Measurements from ENCODE around the gene RELN. TPM values are rescaled to one million over a fixed set of nuclear protein-coding genes. Genes with fewer than 3 reads are reported as not detected.

The RELN gene
- total RNA-seq, 2 experiments from 2014 or later = not detected

GRCh38 chr7:103706805-103707204, 282.7 kb downstream of the RELN start:
- no peaks in the 10 kb centered on the region for H3K4me1 Mint-ChIP-seq (ENCODE audit: low read depth)
- ChIA-PET CTCF (no interaction called here), POLR2A (no interaction called here)
- intact Hi-C loops (cut with DNase I, micrococcal nuclease) = loop anchor here in 1 of 2 experiments (1.0 kb wide), 1 partner anchor 9 kb away; no protein-coding TSS in a partner anchor
- no peaks in the 10 kb centered on the region for H3K4me1 ChIP-seq (ENCODE audit: insufficient read depth, low read length)
- no peaks in the 10 kb centered on the region for H3K27me3 ChIP-seq (ENCODE audit: control insufficient read depth in 1 of 2, insufficient read depth in 2 of 2, low read length in 2 of 2)
- no peak overlapping the region for H3K4me3 Mint-ChIP-seq
- no peaks in the 10 kb centered on the region for H3K9me3 Mint-ChIP-seq
- H3K4me3 ChIP-seq (ENCODE audit: low read length) = no peak overlapping the region
- peaks cover 15% of the 10 kb centered on the region for H3K27me3 Mint-ChIP-seq
- no peak overlapping the region for H3K27ac ChIP-seq (ENCODE audit: low read depth in 1 of 2, low read length in 2 of 2)
- no peaks in the 10 kb centered on the region for H3K36me3 ChIP-seq (ENCODE audit: insufficient read depth, low read length)
- H3K36me3 Mint-ChIP-seq (ENCODE audit: low read depth) = no peaks in the 10 kb centered on the region
- DNase-seq (no peak), ATAC-seq (ENCODE audit: poor library complexity) (no peak)
- no peaks in the 10 kb centered on the region for H3K9me3 ChIP-seq (ENCODE audit: control insufficient read depth in 1 of 2, insufficient read depth in 1 of 2, low read length in 2 of 2)
- TF ChIP-seq, protein P1, sequence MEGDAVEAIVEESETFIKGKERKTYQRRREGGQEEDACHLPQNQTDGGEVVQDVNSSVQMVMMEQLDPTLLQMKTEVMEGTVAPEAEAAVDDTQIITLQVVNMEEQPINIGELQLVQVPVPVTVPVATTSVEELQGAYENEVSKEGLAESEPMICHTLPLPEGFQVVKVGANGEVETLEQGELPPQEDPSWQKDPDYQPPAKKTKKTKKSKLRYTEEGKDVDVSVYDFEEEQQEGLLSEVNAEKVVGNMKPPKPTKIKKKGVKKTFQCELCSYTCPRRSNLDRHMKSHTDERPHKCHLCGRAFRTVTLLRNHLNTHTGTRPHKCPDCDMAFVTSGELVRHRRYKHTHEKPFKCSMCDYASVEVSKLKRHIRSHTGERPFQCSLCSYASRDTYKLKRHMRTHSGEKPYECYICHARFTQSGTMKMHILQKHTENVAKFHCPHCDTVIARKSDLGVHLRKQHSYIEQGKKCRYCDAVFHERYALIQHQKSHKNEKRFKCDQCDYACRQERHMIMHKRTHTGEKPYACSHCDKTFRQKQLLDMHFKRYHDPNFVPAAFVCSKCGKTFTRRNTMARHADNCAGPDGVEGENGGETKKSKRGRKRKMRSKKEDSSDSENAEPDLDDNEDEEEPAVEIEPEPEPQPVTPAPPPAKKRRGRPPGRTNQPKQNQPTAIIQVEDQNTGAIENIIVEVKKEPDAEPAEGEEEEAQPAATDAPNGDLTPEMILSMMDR (IDR thresholded peaks at IDR 0.05) = no peak
- no peak overlapping the region for H3K27ac Mint-ChIP-seq

GRCh38 chr7:103705542-103705941, 283.9 kb downstream of the RELN start:
- ChIA-PET CTCF (no interaction called here), POLR2A (no interaction called here)
- H3K27me3 Mint-ChIP-seq = peaks cover 15% of the 10 kb centered on the region
- no peaks in the 10 kb centered on the region for H3K9me3 Mint-ChIP-seq
- H3K4me3 Mint-ChIP-seq = no peak overlapping the region
- no peaks in the 10 kb centered on the region for H3K4me1 Mint-ChIP-seq (ENCODE audit: low read depth)
- H3K27ac ChIP-seq (ENCODE audit: low read depth in 1 of 2, low read length in 2 of 2) = no peak overlapping the region
- H3K4me3 ChIP-seq (ENCODE audit: low read length) = no peak overlapping the region
- H3K4me1 ChIP-seq (ENCODE audit: insufficient read depth, low read length) = no peaks in the 10 kb centered on the region
- DNase-seq (no peak), ATAC-seq (ENCODE audit: poor library complexity) (no peak)
- H3K27ac Mint-ChIP-seq = no peak overlapping the region
- intact Hi-C loops (cut with DNase I, micrococcal nuclease) = no loop called here
- TF ChIP-seq, protein P1 (IDR thresholded peaks at IDR 0.05) = no peak
- no peaks in the 10 kb centered on the region for H3K36me3 ChIP-seq (ENCODE audit: insufficient read depth, low read length)
- H3K9me3 ChIP-seq (ENCODE audit: control insufficient read depth in 1 of 2, insufficient read depth in 1 of 2, low read length in 2 of 2) = no peaks in the 10 kb centered on the region
- H3K27me3 ChIP-seq (ENCODE audit: control insufficient read depth in 1 of 2, insufficient read depth in 2 of 2, low read length in 2 of 2) = no peaks in the 10 kb centered on the region
- H3K36me3 Mint-ChIP-seq (ENCODE audit: low read depth) = no peaks in the 10 kb centered on the region

DNA sequence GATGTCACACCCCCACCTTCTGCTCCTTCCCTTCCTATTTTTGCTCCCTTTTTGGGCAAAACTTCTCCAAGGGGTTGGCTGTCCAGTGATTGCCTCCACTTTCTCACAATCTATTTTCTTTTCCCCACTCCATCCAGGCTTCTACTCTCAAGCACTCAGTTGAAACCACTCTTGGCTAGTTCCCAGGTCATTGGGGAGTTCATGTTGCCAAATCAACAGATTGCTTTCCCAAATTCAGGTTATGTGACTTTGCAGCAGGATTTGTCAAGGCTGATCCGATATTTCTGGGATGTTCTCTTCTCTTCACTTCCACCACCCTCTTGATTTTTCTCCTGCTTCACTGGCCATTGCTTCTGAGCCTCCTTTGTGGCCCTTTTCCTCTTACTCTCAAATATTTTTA, 284.8 kb downstream of the RELN start:
- Mint-ChIP-seq H3K4me1 (ENCODE audit: low read depth) (no peaks in the 10 kb centered on the region), H3K36me3 (ENCODE audit: low read depth) (no peaks in the 10 kb centered on the region), H3K4me3 (no peak overlapping the region), H3K27me3 (peaks cover 11% of the 10 kb centered on the region), H3K9me3 (no peaks in the 10 kb centered on the region), H3K27ac (no peak overlapping the region)
- POLR2A ChIA-PET = no interaction called here
- no peaks in the 10 kb centered on the region for H3K36me3 ChIP-seq (ENCODE audit: insufficient read depth, low read length)
- ATAC-seq (ENCODE audit: poor library complexity) = no peak
- H3K9me3 ChIP-seq (ENCODE audit: control insufficient read depth in 1 of 2, insufficient read depth in 1 of 2, low read length in 2 of 2) = no peaks in the 10 kb centered on the region
- no peaks in the 10 kb centered on the region for H3K4me1 ChIP-seq (ENCODE audit: insufficient read depth, low read length)
- DNase-seq = no peak
- no peak overlapping the region for H3K27ac ChIP-seq (ENCODE audit: low read depth in 1 of 2, low read length in 2 of 2)
- TF ChIP-seq, protein P1 (IDR thresholded peaks at IDR 0.05) = no peak
- no peak overlapping the region for H3K4me3 ChIP-seq (ENCODE audit: low read length)
- intact Hi-C loops (cut with DNase I, micrococcal nuclease) = no loop called here
- no peaks in the 10 kb centered on the region for H3K27me3 ChIP-seq (ENCODE audit: control insufficient read depth in 1 of 2, insufficient read depth in 2 of 2, low read length in 2 of 2)
- CTCF ChIA-PET = no interaction called here

Data from CD4-positive, alpha-beta T cell (primary cell).